ENCODE results near the gene TNFAIP2. TPM values are rescaled to one million over a fixed set of nuclear protein-coding genes. Genes with fewer than 3 reads are reported as not detected.
"Not testable (repeated sequence)": the region's sequence is repeated elsewhere in the genome, so short reads cannot be mapped to it uniquely, and the experiment has no call there.

Gene TNFAIP2
- total RNA-seq, 3 donors from 2014 or later, result 43.6 to 76.5 (median 60.0) TPM

- no peak overlapping the region for H3K4me3 ChIP-seq
- H3K27ac ChIP-seq, result no peak overlapping the region
- no peak for DNase-seq (ENCODE audit: low spot score in 2 of 2)
- no peaks in the 10 kb centered on the region for H3K27me3 ChIP-seq
- peaks cover under 1 to 3% of the 10 kb centered on the region in 2 donors for H3K4me1 ChIP-seq
- intact Hi-C loops (cut with DNase I; ENCODE audit: low total_unique reads), result no loop called here
- no peaks in the 10 kb centered on the region for H3K36me3 ChIP-seq
- TF ChIP-seq CTCF (IDR thresholded peaks at IDR 0.05) (no peak), POLR2AphosphoS5 (IDR thresholded peaks at IDR 0.05) (no peak), POLR2A (IDR thresholded peaks at IDR 0.05) (no peak)
- no peaks in the 10 kb centered on the region for H3K9me3 ChIP-seq
These were observed 6.6 kb upstream of the TNFAIP2 start for GRCh38 chr14:103116636-103117035.

- DNase-seq (ENCODE audit: low spot score in 2 of 2); H3K27me3 ChIP-seq; H3K4me1 ChIP-seq; H3K9me3 ChIP-seq; intact Hi-C loops (cut with DNase I; ENCODE audit: low total_unique reads); H3K36me3 ChIP-seq; H3K4me3 ChIP-seq; H3K27ac ChIP-seq: not testable (repeated sequence)
These were observed 5.8 kb upstream of the TNFAIP2 start for GRCh38 chr14:103117499-103117898.

GRCh38 chr14:103118018-103118662 lies 5.1 kb upstream of the TNFAIP2 start:
- H3K27me3 ChIP-seq, result no peaks in the 10 kb centered on the region
- no peaks in the 10 kb centered on the region for H3K36me3 ChIP-seq
- no peak overlapping the region for H3K4me3 ChIP-seq
- H3K9me3 ChIP-seq, result no peaks in the 10 kb centered on the region
- TF ChIP-seq CTCF (IDR thresholded peaks at IDR 0.05) (no peak), POLR2AphosphoS5 (IDR thresholded peaks at IDR 0.05) (peak in 2 of 3 donors; percentile 37 to 69)
- no peak for DNase-seq (ENCODE audit: low spot score in 2 of 2)
- H3K27ac ChIP-seq, result peak overlapping the region; percentile 22 to 85
- intact Hi-C loops (cut with DNase I; ENCODE audit: low total_unique reads), result no loop called here
- peaks cover 6 to 9% of the 10 kb centered on the region in 2 donors for H3K4me1 ChIP-seq

GRCh38 chr14:103118663-103119404 lies 4.4 kb upstream of the TNFAIP2 start:
- peaks cover 11 to 14% of the 10 kb centered on the region in 2 donors for H3K4me1 ChIP-seq
- no peak for DNase-seq (ENCODE audit: low spot score in 2 of 2)
- no peak overlapping the region for H3K4me3 ChIP-seq
- no peak for TF ChIP-seq POLR2A (IDR thresholded peaks at IDR 0.05)
- TF ChIP-seq POLR2AphosphoS5 (IDR thresholded peaks at IDR 0.05), result no peak
- TF ChIP-seq CTCF (IDR thresholded peaks at IDR 0.05), result no peak
- no peaks in the 10 kb centered on the region for H3K9me3 ChIP-seq
- peak overlapping the region; percentile 22 to 85 for H3K27ac ChIP-seq
- no peaks in the 10 kb centered on the region for H3K36me3 ChIP-seq
- H3K27me3 ChIP-seq, result no peaks in the 10 kb centered on the region
- intact Hi-C loops (cut with DNase I; ENCODE audit: low total_unique reads), result no loop called here

GRCh38 chr14:103119527-103119926 lies 3.7 kb upstream of the TNFAIP2 start:
- H3K27ac ChIP-seq, result peak overlapping the region in 1 of 2 donors; percentile 48
- H3K4me3 ChIP-seq; H3K36me3 ChIP-seq; DNase-seq (ENCODE audit: low spot score in 2 of 2); intact Hi-C loops (cut with DNase I; ENCODE audit: low total_unique reads); H3K27me3 ChIP-seq; H3K9me3 ChIP-seq: not testable (repeated sequence)
- peaks cover 11 to 20% of the 10 kb centered on the region in 2 donors for H3K4me1 ChIP-seq

GRCh38 chr14:103121121-103121845 lies 2.0 kb upstream of the TNFAIP2 start:
- intact Hi-C loops (cut with DNase I; ENCODE audit: low total_unique reads), result no loop called here
- no peaks in the 10 kb centered on the region for H3K36me3 ChIP-seq
- peak overlapping the region; percentile 68 to 82 (median 74) for H3K4me3 ChIP-seq
- peak overlapping the region; percentile 87 to 95 for H3K27ac ChIP-seq
- H3K27me3 ChIP-seq, result no peaks in the 10 kb centered on the region
- DNase-seq (ENCODE audit: low spot score in 2 of 2), result no peak
- H3K9me3 ChIP-seq, result no peaks in the 10 kb centered on the region
- no peak for TF ChIP-seq POLR2A (IDR thresholded peaks at IDR 0.05)
- no peak for TF ChIP-seq CTCF (IDR thresholded peaks at IDR 0.05)
- peak in 2 of 3 donors; percentile 23 to 47 for TF ChIP-seq POLR2AphosphoS5 (IDR thresholded peaks at IDR 0.05)
- peaks cover 13 to 30% of the 10 kb centered on the region in 2 donors for H3K4me1 ChIP-seq

Measured in breast epithelium (tissue), 4 donors.